H1 (cell line): ENCODE results near the gene LRRTM4.

ENCODE experiments used
- CTCF ChIP-seq, 3 experiments: IDR thresholded peaks; 1 replicate in 2 of 3; 2 replicates in 1 of 3; pipeline versions ENCODE4 v1.5.1 to v1.6.1; 2011; ENCODE audit warnings: low read length in 3 of 3, mild to moderate bottlenecking in 3 of 3, inconsistent platforms in 2 of 3, low read depth in 1 of 3, moderate library complexity in 1 of 3; ENCODE audit not compliant: insufficient read depth in 1 of 3; ENCODE audit errors: control extremely low read depth in 1 of 3
- EP300 ChIP-seq, 2 experiments: IDR thresholded peaks; 1 replicate in 1 of 2; 2 replicates in 1 of 2; pipeline ENCODE4 v1.6.1; 2011 to 2012; ENCODE audit warnings: low read depth in 2 of 2, low read length in 2 of 2, mild to moderate bottlenecking in 2 of 2, borderline replicate concordance in 1 of 2, inconsistent platforms in 1 of 2, moderate library complexity in 1 of 2
- EZH2 ChIP-seq: fragments of 200-600 bp; sonication (generic); IDR thresholded peaks from 2 replicates; pipeline ENCODE4 v1.7.1; 2012; ENCODE audit warnings: low read depth, mild to moderate bottlenecking, moderate library complexity, low read length, inconsistent platforms; ENCODE audit not compliant: severe bottlenecking
- RXRA ChIP-seq: IDR thresholded peaks from 2 replicates; pipeline ENCODE4 v1.6.1; 2011; ENCODE audit warnings: low read depth, mild to moderate bottlenecking, low read length, moderate library complexity; ENCODE audit not compliant: insufficient read depth
- SIN3A ChIP-seq, 2 experiments: IDR thresholded peaks in 1 of 2; conservative IDR thresholded peaks in 1 of 2; 2 replicates each; pipeline ENCODE4 v1.6.1; 2011 to 2012; ENCODE audit warnings: low read length in 2 of 2, improper control_type of control experiment in 1 of 2, low read depth in 1 of 2, mild to moderate bottlenecking in 1 of 2
- SIRT6 ChIP-seq: IDR thresholded peaks from one replicate; pipeline ENCODE4 v1.7.1; 2012; ENCODE audit warnings: low read length, inconsistent platforms
- TAF1 ChIP-seq: IDR thresholded peaks from 2 replicates; pipeline ENCODE4 v1.6.1; 2011; ENCODE audit warnings: mild to moderate bottlenecking, low read depth, low read length
- YY1 ChIP-seq: IDR thresholded peaks from 2 replicates; pipeline ENCODE4 v1.6.1; 2011; ENCODE audit warnings: low read depth, mild to moderate bottlenecking, low read length

GRCh38 chr2:76997296-76997695 is 524.9 kb downstream of the LRRTM4 start:
- TF ChIP-seq CTCF (IDR thresholded peaks at IDR 0.05; ENCODE audit: control extremely low read depth in 1 of 3, insufficient read depth in 1 of 3, low read depth in 1 of 3, low read length in 3 of 3) = no peak
- TF ChIP-seq EP300 (IDR thresholded peaks at IDR 0.05; ENCODE audit: borderline replicate concordance in 1 of 2, low read depth in 2 of 2, low read length in 2 of 2) = no peak
- TF ChIP-seq RXRA = no peak
- no peak for TF ChIP-seq EZH2
- TF ChIP-seq TAF1 = no peak
- TF ChIP-seq YY1 = no peak
- no peak for TF ChIP-seq SIRT6
- no peak for TF ChIP-seq SIN3A (conservative IDR thresholded peaks at IDR 0.05 in 1 of 2, IDR thresholded peaks at IDR 0.05 in 1 of 2; ENCODE audit: low read depth in 1 of 2, low read length in 2 of 2)
